Right lung (tissue), 10 donors: ENCODE results near the gene PARP4. TPM values are rescaled to one million over a fixed set of nuclear protein-coding genes. Genes with fewer than 3 reads are reported as not detected.
"Not testable (repeated sequence)": the region's sequence is repeated elsewhere in the genome, so short reads cannot be mapped to it uniquely, and the experiment has no call there.

Source experiments
- DNase-seq, 2 donors: peaks; one replicate each; pipeline ENCODE4 v3.0.0-alpha.2; 2013
- long read RNA-seq, 8 donors: transcript quantifications; one replicate each; lab custom pipeline, GENCODE V29; 2026
- polyA plus RNA-seq, 5 donors: library from polyadenylated mRNA; unstranded; fragments of 120-200 nt; gene quantifications; one replicate each; pipeline versions ENCODE4 v1.2.1 to v1.2.3, GENCODE V29; 2013; ENCODE audit warnings: inconsistent platforms in 1 of 5, low replicate concordance in 1 of 5; ENCODE audit not compliant: insufficient read length in 5 of 5, insufficient read depth in 1 of 5

PARP4 gene
- 10 to 100 TPM; 36.6 to 54.7 (median 49.3) TPM for polyA plus RNA-seq
- long read RNA-seq, donor 1, full-length matches to known transcripts, result 1 of 22 reads
- long read RNA-seq, donor 1, partial matches to known transcripts, result 21 of 22 reads
- long read RNA-seq, donor 1, other reads (novel, unspliced or antisense), result 0 of 22 reads
- long read RNA-seq, donor 2, partial matches to known transcripts, result 5 of 5 reads
- long read RNA-seq, donor 2, other reads (novel, unspliced or antisense), result 0 of 5 reads
- long read RNA-seq, donor 3, full-length matches to known transcripts, result 1 of 19 reads
- long read RNA-seq, donor 3, partial matches to known transcripts, result 18 of 19 reads
- long read RNA-seq, donor 3, other reads (novel, unspliced or antisense), result 0 of 19 reads
- long read RNA-seq, donor 4, partial matches to known transcripts, result 8 of 8 reads
- long read RNA-seq, donor 4, other reads (novel, unspliced or antisense), result 0 of 8 reads
- long read RNA-seq, donor 5, partial matches to known transcripts, result 23 of 24 reads
- long read RNA-seq, donor 5, other reads (novel, unspliced or antisense), result 0 of 24 reads
- long read RNA-seq, donor 6, full-length matches to known transcripts, result 2 of 17 reads
- long read RNA-seq, donor 6, partial matches to known transcripts, result 15 of 17 reads
- long read RNA-seq, donor 6, other reads (novel, unspliced or antisense), result 0 of 17 reads
- long read RNA-seq, donor 7, full-length matches to known transcripts, result 1 of 1 reads
- long read RNA-seq, donor 7, partial matches to known transcripts, result 0 of 1 reads
- long read RNA-seq, donor 7, other reads (novel, unspliced or antisense), result 0 of 1 reads
- long read RNA-seq, donor 8, result 0 reads

DNA sequence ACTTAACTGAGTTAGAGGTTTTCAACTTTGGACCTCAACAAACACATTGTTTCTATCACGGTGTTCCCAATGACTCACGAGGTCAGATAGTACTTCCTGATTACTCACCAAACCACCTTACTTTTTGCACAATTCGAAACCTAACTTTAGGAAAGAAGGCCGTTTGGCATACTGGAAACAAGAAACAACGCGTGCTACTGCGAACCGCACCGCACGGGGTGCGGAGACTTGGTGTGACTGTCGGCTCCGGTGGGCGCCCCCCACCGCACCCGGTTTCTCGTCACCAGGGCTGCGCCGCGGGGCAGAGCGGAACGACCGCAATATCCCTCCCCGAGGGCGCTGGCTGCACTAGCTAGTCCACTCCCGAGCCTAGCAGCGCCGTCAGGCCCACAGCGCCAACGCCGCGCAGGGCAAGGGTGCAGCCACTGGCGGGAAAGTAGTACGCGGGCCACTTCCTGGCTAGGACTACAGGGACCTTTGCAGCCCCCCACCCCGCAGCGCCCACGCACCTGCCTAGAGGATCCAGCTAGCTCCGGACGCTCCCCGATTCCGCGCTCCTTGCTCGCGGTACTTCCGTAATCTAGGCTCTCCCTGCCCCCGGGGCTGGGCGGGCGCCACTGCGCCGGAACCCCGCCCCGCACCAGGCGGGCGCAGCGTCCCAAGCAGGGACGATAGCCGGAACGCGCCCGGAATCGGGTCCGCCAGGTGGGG is at the start of gene PARP4:
TSS of gene PARP4 (minus strand) at position 582 of the 711 bp plus-strand sequence. CDS start 9,002 bp downstream, outside the sequence.
- DNase-seq, result peak; percentile 83 to 89

DNA sequence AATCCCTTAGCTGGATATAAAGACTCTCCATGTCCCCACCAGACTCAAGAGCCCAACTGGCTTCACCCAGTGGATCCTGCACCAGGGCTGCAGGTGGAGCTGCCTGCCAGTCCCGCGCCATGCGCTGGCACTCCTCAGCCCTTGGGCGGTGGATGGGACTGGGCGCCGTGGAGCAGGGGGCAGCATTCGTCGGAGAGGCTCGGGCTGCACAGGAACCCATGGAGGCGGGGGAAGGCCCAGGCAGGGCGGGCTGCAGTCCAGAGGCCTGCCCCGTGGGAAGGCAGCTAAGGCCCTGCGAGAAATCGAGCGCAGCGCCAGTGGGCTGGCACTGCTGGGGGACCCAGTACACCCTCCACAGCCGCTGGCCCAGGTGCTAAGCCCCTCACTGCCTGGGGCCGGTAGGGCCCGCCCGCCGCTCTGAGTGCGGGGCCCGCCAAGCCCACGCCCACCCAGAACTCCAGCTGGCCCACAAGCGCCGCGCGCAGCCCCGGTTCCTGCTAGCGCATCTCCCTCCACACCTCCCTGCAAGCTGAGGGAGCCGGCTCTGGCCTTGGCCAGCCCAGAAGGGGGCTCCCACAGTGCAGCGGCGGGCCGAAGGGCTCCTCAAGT is 48.1 kb upstream of the PARP4 start:
- not testable (repeated sequence) for DNase-seq

GRCh38 chr13:24559431-24560218 is 47.0 kb upstream of the PARP4 start:
- DNase-seq, result not testable (repeated sequence)

DNA sequence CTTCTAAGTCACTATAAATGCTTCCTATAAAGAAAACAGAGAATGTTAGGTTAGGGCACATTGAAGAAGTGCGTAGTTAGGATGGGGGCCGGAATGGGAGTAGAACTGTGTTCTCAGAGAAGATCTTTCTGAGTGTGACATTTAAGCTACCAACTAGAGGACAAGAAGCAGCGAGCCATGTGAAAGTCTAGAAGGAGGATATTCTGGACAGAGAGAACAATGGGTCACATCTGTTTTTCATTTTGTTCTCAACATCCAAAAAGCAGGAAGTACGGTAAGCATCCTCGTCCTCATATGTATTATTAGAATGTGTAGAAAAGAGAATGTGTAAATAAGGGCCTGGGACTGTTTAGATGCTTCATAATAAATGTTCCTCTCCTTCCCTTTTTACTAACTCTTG is 44.5 kb upstream of the PARP4 start:
- no peak for DNase-seq

DNA sequence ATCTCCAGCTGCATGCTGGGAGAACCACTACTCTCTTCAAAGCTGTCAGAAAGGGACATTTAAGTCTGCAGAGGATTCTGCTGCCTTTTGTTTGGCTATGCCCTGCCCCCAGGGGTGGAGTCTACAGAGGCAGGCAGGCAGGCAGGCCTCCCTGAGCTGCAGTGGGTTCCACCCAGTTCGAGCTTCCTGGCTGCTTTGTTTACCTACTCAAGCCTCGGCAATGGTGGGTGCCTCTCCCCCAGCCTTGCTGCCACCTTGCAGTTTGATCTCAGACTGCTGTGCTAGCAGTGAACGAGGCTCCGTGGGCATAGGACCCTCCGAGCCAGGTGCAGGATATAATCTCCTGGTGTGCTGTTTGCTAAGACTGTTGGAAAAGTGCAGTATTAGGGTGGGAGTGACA is 41.3 kb upstream of the PARP4 start:
- not testable (repeated sequence) for DNase-seq

DNA sequence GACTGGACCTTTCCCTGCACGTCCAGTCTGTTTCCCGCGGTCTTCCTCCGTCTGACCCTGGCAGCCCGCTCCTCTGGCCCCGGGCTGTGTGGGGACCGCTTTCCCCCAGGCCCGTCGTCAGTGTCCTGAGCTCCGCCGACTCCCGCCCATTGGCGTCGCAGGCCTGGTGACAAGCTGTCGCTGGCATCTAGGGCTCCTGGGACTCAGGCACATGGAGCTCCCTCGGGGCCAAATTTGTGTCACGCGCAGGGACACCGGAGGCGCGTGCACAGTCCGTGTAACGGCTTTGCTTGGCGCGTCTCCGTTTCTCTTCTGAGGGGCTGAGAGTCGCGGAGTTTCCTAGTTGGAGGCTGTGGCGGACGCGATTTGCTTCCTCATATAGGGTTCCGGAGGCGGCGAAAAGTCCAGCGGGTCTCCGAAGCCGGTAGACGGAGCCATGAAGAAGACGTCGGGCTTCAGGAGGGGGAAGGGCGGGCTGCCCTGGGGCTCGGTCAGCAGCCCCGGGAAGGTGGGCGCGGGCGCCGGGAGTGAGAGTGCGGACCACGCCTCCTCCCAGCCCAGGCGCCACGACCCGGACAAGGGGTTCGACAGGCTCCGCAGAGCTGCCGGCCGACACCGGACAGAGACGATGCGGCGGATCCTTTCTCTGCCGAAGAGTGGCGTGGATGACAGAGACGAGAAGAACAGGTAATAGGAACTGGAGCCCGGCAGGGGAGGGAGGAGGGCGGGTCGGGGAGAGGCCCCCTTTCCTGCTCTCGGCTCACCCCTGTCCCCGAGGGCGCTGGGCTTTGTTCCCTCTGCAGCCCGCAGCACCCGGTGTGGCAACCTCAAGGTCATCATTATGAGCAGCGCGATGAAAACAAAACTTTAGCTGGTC is 29.1 kb upstream of the PARP4 start:
- DNase-seq, result peak in 1 of 2 donors; percentile 25

GRCh38 chr13:24541127-24541475 is 28.5 kb upstream of the PARP4 start:
- no peak for DNase-seq

- DNase-seq, result no peak
These were observed 27.9 kb upstream of the PARP4 start for GRCh38 chr13:24540236-24541126.

DNA sequence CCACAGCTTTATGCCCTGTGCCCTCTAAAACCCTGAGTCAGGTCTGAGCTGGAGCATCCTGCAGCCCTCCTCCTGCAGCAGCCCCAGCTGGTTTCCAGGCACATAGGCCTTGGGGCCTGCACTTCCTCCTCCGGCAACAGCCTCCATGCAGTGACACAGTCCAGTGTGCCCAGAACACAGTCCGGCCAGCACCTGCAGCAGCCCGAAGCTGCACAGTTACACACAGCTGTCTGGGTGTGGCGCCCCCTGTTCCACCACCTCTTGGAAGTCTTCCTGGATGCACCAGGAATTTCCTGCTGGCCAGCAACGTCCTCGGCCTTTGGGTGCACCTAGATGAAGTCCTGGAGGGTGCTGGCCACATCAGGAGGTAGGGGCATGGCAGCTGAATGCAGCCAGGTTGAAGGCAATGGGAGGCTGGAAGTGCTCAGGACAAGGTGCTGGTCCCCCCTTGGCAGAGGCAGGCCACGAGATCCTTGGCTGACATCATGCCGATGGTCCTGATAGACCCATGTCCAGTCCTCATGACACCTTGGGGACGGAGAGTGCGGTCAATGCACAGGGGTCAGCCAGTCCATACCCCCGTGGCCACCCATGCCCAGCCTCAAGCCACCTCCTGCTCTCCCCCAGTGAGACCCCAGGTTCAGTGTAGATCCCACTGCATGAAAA is 27.1 kb upstream of the PARP4 start:
- no peak for DNase-seq

DNA sequence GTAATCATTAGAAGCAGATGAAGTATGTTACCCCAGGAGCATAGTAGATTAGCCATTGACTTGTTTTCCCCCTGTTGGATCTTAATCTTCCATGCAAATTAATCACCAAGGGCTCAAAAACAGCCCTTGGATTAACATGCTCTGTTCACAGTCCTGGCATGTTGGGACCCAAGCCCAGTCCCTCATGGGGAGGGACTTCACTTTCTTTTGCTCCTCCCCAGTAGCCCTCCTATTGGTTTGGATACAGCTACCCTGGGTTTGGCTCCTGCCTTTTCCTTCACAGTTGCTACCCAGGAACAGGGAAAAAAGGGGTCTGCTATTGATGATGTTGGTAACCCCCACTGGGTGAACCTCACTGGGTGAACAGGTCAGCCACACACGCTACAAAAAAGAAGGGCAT is 16.9 kb upstream of the PARP4 start:
- DNase-seq, result no peak

DNA sequence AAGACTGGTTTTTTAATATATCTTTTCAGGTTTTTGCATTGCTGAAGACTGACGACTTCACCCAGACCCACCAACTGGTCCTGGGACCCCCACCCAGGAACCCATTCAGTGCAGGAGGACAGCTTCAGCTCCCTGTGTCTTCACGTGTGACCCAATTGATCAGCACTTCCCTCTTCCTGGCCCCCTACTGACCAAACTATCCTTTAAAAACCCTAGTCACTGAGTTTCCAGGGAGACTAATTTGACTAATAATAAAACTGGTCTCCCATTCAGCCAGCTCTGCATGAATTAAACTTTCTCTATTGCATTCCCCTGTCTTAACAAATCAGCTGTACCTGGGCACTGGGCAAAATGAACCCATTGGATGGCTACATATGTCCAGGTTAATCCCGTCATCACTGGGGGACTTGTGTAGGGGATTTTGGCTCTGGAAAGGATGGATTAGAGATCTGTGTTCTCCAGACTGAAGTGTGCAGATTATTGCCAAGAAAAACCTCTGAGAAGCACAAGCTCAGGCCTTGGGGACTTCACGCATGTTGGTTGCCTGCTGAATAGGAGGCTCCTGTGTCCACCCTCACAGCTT is 16.3 kb upstream of the PARP4 start:
- DNase-seq, result no peak

GRCh38 chr13:24527266-24527775 is 14.7 kb upstream of the PARP4 start:
- DNase-seq, result no peak

DNA sequence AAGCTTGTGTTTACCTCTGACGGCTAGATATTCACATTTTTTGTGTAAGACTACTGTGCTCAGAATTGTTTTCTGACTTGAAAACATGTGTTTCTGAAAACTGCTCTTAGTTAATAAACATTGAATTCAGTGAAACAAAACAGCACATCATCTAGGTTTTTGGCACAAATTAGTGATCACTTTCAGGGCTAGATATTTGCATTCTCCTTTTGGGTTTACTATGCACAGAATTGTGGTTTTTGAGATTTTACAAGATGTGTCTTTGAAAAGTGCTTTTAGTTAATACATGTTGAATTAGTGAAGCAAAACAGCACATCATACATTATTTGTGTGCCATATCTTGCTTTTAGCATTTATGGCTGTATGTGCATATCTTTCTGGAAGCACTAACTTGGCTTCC is 8.2 kb upstream of the PARP4 start:
- DNase-seq, result no peak

GRCh38 chr13:24516919-24517318 is 4.3 kb upstream of the PARP4 start:
- no peak for DNase-seq

DNA sequence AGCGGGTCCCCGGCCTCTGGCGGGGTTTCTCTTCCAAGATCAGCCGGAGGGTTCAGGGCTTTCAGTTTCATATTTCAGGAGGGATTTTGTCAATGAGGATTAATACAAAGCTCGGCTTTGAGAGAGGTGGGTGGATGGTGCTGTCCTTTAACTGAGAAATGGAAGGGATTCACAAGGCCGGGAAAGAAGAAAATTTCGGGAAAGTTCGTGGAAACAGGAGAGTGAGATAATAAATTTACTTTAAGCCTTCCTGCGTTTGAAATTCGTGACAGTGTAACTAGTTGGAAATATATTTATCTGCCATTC is 283 bp upstream of the PARP4 start:
- no peak for DNase-seq

DNA sequence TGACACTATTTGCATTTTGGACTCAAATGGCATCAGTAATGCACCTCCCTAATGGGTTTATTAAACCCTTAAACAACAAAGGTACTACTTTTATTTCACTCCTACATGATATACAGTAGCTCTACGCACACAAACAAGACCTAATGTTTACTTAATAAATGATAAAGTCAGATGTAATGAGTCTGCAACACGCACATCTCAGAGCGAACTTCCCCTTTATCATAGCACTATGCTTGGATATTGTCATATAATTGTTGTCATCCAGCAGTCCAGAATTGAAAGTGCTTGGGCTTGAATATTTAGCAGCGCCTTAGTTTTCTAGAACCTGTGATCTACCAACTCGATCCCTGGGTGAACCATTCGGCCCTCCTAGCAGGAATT is 772 bp downstream of the PARP4 start:
- DNase-seq, result no peak

GRCh38 chr13:24511019-24511815 is 1.4 kb downstream of the PARP4 start:
- DNase-seq, result no peak
